HG03354 (cell line): ENCODE results near the gene CRPPA.
"Not testable (repeated sequence)": the region's sequence is repeated elsewhere in the genome, so short reads cannot be mapped to it uniquely, and the experiment has no call there.

Experiments used
- ATAC-seq: cut with Tn5 transposase; IDR thresholded peaks from one replicate; pipeline ENCODE4 v1.9.1; 2021; ENCODE audit warnings: mild to moderate bottlenecking; ENCODE audit not compliant: unreplicated experiment, poor library complexity, severe bottlenecking

The CRPPA gene

GRCh38 chr7:16399916-16400892 is 21.1 kb downstream of the CRPPA start:
- no peak for ATAC-seq

- no peak for ATAC-seq
Observed at GRCh38 chr7:16399265-16399831, 22.0 kb downstream of the CRPPA start.

- no peak for ATAC-seq
Observed at GRCh38 chr7:16398146-16399017, 23.0 kb downstream of the CRPPA start.

GRCh38 chr7:16397501-16398145 is 23.7 kb downstream of the CRPPA start:
- ATAC-seq, result no peak

GRCh38 chr7:16396766-16397500 is 24.4 kb downstream of the CRPPA start:
- ATAC-seq, result no peak

- ATAC-seq, result no peak
Observed at GRCh38 chr7:16395121-16395520, 26.2 kb downstream of the CRPPA start.

- no peak for ATAC-seq
Observed at GRCh38 chr7:16393862-16394422, 27.4 kb downstream of the CRPPA start.

- ATAC-seq, result no peak
Observed at GRCh38 chr7:16392990-16393523, 28.3 kb downstream of the CRPPA start.

GRCh38 chr7:16383786-16384185 is 37.6 kb downstream of the CRPPA start:
- ATAC-seq, result not testable (repeated sequence)

GRCh38 chr7:16383103-16383502 is 38.2 kb downstream of the CRPPA start:
- not testable (repeated sequence) for ATAC-seq
